Esophagus squamous epithelium (tissue), 4 donors: Measurements from ENCODE around the gene NCR1.

Experiments used
- CTCF ChIP-seq, 6 experiments: fragments of 450-650 bp in 4 of 6; fragments of 200-600 bp in 2 of 6; sonication (generic) in 2 of 6; IDR thresholded peaks; one replicate each; pipeline ENCODE4 v1.5.1; 2016 to 2019; ENCODE audit warnings: antibody characterized with exemption in 6 of 6, mild to moderate bottlenecking in 4 of 6, moderate library complexity in 4 of 6
- POLR2A ChIP-seq, 4 donors: fragments of 450-650 bp; IDR thresholded peaks; one replicate each; pipeline ENCODE4 v1.6.1; 2017; ENCODE audit warnings: antibody characterized with exemption in 4 of 4, mild to moderate bottlenecking in 4 of 4, moderate library complexity in 3 of 4

GRCh38 chr19:54877471-54877870 lies 28.5 kb upstream of the NCR1 start:
- TF ChIP-seq CTCF (IDR thresholded peaks at IDR 0.05) (no peak), POLR2A (IDR thresholded peaks at IDR 0.05) (no peak)
